GM12873 (cell line): ENCODE data around the gene UST.

ENCODE experiments used
- CTCF ChIP-seq: IDR thresholded peaks from 2 replicates; pipeline ENCODE4 v1.5.1; 2012; ENCODE audit warnings: low read depth, mild to moderate bottlenecking, moderate library complexity, low read length, control low read depth; ENCODE audit not compliant: insufficient read depth; ENCODE audit errors: missing control alignments

Gene UST

DNA sequence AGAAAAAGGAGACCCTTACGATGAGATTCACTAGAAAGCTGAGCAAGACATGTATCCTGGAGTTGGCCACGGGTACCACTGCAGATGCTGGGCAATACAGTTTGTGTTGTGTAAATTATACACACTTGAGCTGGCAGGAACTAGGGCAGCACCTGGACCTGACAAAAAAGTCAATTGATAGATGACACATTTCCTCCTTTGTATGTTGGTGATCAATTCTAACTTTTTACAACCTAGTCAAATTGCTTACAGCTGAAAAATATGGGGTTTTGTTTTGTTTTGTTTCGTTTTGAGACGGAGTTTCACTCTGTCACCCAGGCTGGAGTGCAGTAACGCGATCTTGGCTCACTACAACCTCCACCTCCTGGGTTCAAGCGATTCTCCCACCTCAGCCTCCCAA, 108.9 kb downstream of the UST start:
- TF ChIP-seq CTCF = no peak

- no peak for TF ChIP-seq CTCF
Measured at GRCh38 chr6:148857798-148858390, 111.1 kb downstream of the UST start.

- no peak for TF ChIP-seq CTCF
Measured at GRCh38 chr6:148864941-148865340, 118.1 kb downstream of the UST start.

DNA sequence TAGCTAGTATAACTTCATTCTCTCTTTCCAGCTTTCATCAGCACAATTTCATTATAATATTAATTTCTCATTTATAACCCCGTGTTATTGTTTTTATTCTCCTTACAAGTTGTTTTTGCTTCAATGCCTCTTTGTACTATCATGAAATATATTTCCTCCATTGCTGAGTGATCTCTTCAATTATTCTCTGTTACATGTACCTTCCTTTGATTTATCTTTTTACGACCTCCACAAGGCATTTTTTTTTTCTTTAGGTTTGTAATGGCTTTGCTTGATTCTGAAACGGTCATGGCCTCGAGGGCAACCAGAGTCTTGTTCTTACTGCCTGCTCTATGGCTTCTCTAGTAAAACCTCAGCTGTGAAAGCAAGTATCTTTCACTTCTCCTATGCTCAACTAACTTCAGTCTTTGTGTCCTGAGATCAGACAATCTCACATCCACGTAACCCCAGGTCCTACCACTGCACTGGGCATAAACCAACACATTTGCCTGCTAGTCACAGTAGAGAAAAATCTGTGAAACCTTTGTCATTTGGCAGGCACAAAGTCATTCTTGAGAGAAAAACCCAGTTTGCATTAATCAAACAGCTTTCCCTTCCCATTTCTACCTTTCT, 119.9 kb downstream of the UST start:
- TF ChIP-seq CTCF = no peak

DNA sequence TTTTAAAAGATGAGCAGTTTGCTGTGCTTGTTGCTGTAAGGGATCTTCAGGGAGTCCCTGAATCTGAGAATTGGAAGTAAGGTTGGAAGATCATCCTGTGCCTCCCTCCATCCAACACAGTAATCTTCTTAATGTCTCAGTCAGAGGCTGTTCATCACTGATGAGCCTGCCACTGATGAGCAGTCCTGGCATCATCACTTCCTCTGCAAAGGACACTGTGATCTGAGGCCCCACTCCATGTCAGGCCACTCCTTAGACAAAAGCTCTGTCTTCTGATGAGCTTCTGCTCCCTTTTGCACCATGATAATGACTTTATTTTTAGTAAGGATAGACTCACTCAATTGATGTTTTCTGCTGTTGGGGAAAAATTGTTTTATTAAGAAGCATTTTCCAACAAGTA, 121.0 kb downstream of the UST start:
- TF ChIP-seq CTCF = no peak

- TF ChIP-seq CTCF = no peak
Measured at GRCh38 chr6:148868314-148868713, 121.5 kb downstream of the UST start.

- no peak for TF ChIP-seq CTCF
Measured at GRCh38 chr6:148868901-148869300, 122.1 kb downstream of the UST start.
